CD14-positive monocyte (primary cell): ENCODE data around the gene TCF4. TPM values are rescaled to one million over a fixed set of nuclear protein-coding genes. Genes with fewer than 3 reads are reported as not detected.

Experiments used
- DNase-seq, 3 donors: peaks; one replicate each; pipeline ENCODE4 v3.0.0-alpha.2; 2011 to 2022
- H2AFZ ChIP-seq: 2 replicates; pipeline ENCODE4 v1.6.0; 2012; ENCODE audit warnings: mild to moderate bottlenecking, low read depth, low read length, inconsistent platforms; ENCODE audit not compliant: insufficient read depth, poor library complexity, severe bottlenecking
- H3K27ac ChIP-seq, 2 donors: 1 replicate in 1 of 2; 2 replicates in 1 of 2; pipeline ENCODE4 v1.5.1; 2012 to 2013; ENCODE audit warnings: low read length in 2 of 2, control low read depth in 1 of 2, inconsistent platforms in 1 of 2, low read depth in 1 of 2, mild to moderate bottlenecking in 1 of 2
- H3K27me3 ChIP-seq, 2 donors: one replicate each; pipeline versions ENCODE4 v1.6.0 to v1.6.1; 2011 to 2013; ENCODE audit warnings: low read length in 2 of 2; ENCODE audit not compliant: control insufficient read depth in 2 of 2, insufficient read depth in 2 of 2
- H3K36me3 ChIP-seq, 2 donors: replicated peaks in 1 of 2; 1 replicate in 1 of 2; 2 replicates in 1 of 2; pipeline versions ENCODE4 v1.5.1 to v1.6.1; 2012 to 2013; ENCODE audit warnings: low read length in 2 of 2, control low read depth in 1 of 2, inconsistent platforms in 1 of 2, mild to moderate bottlenecking in 1 of 2; ENCODE audit not compliant: insufficient read depth in 2 of 2, control insufficient read depth in 1 of 2
- H3K4me1 ChIP-seq, 2 donors: 1 replicate in 1 of 2; 2 replicates in 1 of 2; pipeline versions ENCODE4 v1.5.1 to v1.6.1; 2012 to 2013; ENCODE audit warnings: low read length in 2 of 2, control low read depth in 1 of 2, inconsistent platforms in 1 of 2, mild to moderate bottlenecking in 1 of 2, moderate library complexity in 1 of 2; ENCODE audit not compliant: insufficient read depth in 2 of 2, control insufficient read depth in 1 of 2
- H3K4me2 ChIP-seq: replicated peaks from 2 replicates; pipeline ENCODE3; 2012; ENCODE audit warnings: low read length, moderate library complexity, mild to moderate bottlenecking; ENCODE audit not compliant: poor library complexity, severe bottlenecking; ENCODE audit errors: extremely low read depth
- H3K4me3 ChIP-seq, 3 experiments: fragments of 200-600 bp in 1 of 3; sonication (generic) in 1 of 3; replicated peaks in 1 of 3; 1 replicate in 2 of 3; 2 replicates in 1 of 3; pipeline ENCODE4 v1.5.1; 2011 to 2013; ENCODE audit warnings: low read length in 3 of 3, mild to moderate bottlenecking in 3 of 3, control low read depth in 2 of 3, low read depth in 2 of 3, inconsistent platforms in 1 of 3, moderate library complexity in 1 of 3
- H3K79me2 ChIP-seq: 2 replicates; pipeline ENCODE4 v1.6.0; 2012; ENCODE audit warnings: mild to moderate bottlenecking, control low read depth, inconsistent platforms, low read length, moderate library complexity; ENCODE audit not compliant: insufficient read depth
- H3K9ac ChIP-seq: 2 replicates; pipeline ENCODE4 v1.6.0; 2017; ENCODE audit warnings: low read length, mild to moderate bottlenecking; ENCODE audit not compliant: insufficient read depth, poor library complexity, severe bottlenecking
- H3K9me3 ChIP-seq, 2 donors: replicated peaks in 1 of 2; 1 replicate in 1 of 2; 2 replicates in 1 of 2; pipeline versions ENCODE4 v1.5.1 to v1.6.1; 2012 to 2013; ENCODE audit warnings: low read length in 2 of 2, control low read depth in 1 of 2; ENCODE audit not compliant: control insufficient read depth in 1 of 2, insufficient read depth in 1 of 2
- H4K20me1 ChIP-seq: 2 replicates; pipeline ENCODE4 v1.6.0; 2012; ENCODE audit warnings: mild to moderate bottlenecking, low read length, control low read depth, moderate library complexity; ENCODE audit not compliant: insufficient read depth
- H3K27ac Mint-ChIP-seq, 7 donors: one replicate each; pipeline ENCODE4 v1.8.0; 2020; ENCODE audit warnings: mild to moderate bottlenecking in 7 of 7, mixed read lengths in 7 of 7, moderate library complexity in 6 of 7, inconsistent platforms in 2 of 7
- H3K27me3 Mint-ChIP-seq, 3 donors: one replicate each; pipeline ENCODE4 v1.8.0; 2021 to 2022; ENCODE audit warnings: low read depth in 3 of 3, mild to moderate bottlenecking in 3 of 3, mixed read lengths in 3 of 3, moderate library complexity in 3 of 3, inconsistent platforms in 1 of 3
- H3K36me3 Mint-ChIP-seq, 2 donors: one replicate each; pipeline ENCODE4 v1.8.0; 2020; ENCODE audit warnings: mixed read lengths in 2 of 2, inconsistent platforms in 1 of 2, mild to moderate bottlenecking in 1 of 2
- H3K4me1 Mint-ChIP-seq: one replicate; pipeline ENCODE4 v1.8.0; 2020; ENCODE audit warnings: mild to moderate bottlenecking, mixed read lengths
- H3K4me3 Mint-ChIP-seq, 2 donors: one replicate each; pipeline ENCODE4 v1.8.0; 2020; ENCODE audit warnings: mild to moderate bottlenecking in 2 of 2, mixed read lengths in 2 of 2, moderate library complexity in 1 of 2
- H3K9me3 Mint-ChIP-seq, 7 donors: one replicate each; pipeline ENCODE4 v1.8.0; 2020 to 2022; ENCODE audit warnings: mixed read lengths in 7 of 7, mild to moderate bottlenecking in 6 of 7, moderate library complexity in 6 of 7, inconsistent platforms in 2 of 7
- WGBS: methylation state at CpG from one replicate; pipeline ENCODE4 v1.1.5; 2013; ENCODE audit warnings: missing lambda C conversion rate; ENCODE audit not compliant: insufficient coverage; 5-methylcytosine and 5-hydroxymethylcytosine counted together
- intact Hi-C, 2 donors: fragments of 100-400 bp; cut with micrococcal nuclease; formaldehyde crosslinking; loops; one replicate each; pipeline versions ENCODE4 v1.15.0 to v1.15.1; 2023
- polyA plus RNA-seq, 3 donors: library from polyadenylated mRNA; depleted of rRNA in 1 of 3; unstranded in 2 of 3; stranded (reverse) in 1 of 3; fragments of 300-500 nt in 2 of 3; fragments of >200 nt in 1 of 3; fragmentation: Illumina TruSeq in 2 of 3; gene quantifications; 1 replicate in 2 of 3; 2 replicates in 1 of 3; pipeline ENCODE4 v1.2.3, GENCODE V29; 2012 to 2021
- TF ChIP-seq, protein P1 (sequence below): fragments of 200-600 bp; IDR thresholded peaks from one replicate; pipeline ENCODE4 v1.8.0; 2022; ENCODE audit warnings: antibody characterized with exemption, mild to moderate bottlenecking

TCF4 gene
- polyA plus RNA-seq, 3 donors, result 5.9 to 12.9 (median 10.7) TPM

DNA sequence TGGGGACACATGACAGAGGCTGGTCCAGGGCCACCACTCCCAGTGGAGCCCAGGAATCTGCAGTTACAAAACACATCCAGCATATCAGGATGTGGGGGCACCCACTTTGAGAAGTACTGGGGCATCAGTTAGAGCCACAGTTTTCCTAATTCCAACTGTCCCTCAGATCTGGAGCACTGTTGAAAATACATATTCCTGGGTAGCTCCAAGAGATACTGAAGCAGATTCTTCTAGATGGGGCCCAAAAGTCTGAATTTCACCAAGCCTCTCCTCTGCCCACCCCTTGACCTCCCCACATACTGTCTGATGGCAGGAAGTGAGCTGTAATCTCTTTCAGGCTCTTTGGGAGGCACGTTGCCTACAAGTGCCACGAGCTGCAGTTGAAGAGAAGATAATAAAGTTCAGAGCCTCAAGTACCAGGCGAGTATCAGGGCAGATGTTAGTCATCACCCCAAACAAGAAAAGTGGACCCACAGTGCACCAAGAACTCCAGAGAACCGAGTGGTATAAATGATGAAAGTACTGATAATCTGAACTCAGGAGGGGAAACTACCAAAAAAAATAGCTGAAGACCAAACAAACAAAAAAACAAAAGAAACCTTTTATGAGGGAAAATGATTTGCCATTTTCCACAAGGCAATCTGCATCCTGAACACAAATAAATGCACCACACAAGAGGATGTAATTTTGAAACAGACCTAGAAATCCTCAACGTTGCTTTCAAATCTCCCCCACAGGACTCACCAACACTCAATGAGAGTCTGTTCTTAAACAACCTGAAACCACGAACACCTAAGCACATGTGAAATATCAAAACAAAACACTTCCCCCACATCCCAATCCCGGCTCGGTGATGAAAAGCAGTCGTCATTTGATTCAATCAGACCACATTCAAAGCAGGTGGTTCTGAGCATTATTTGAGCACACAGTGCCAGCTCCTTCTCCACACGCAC, 98.7 kb downstream of the TCF4 start:
- Histone ChIP-seq H3K9ac (no peak overlapping the region), H3K9me3 (no peaks in the 10 kb centered on the region), H4K20me1 (no peaks in the 10 kb centered on the region), H3K27ac (no peak overlapping the region), H3K4me2 (no peak overlapping the region), H2AFZ (no peak overlapping the region), H3K27me3 (no peaks in the 10 kb centered on the region), H3K4me1 (no peaks in the 10 kb centered on the region), H3K79me2 (no peaks in the 10 kb centered on the region), H3K4me3 (no peak overlapping the region), H3K36me3 (no peaks in the 10 kb centered on the region)
- H3K27me3 Mint-ChIP-seq, result peaks cover 0 to 2% (median 0%) of the 10 kb centered on the region in 3 donors
- no peak for DNase-seq
- H3K9me3 Mint-ChIP-seq, result no peaks in the 10 kb centered on the region
- no peaks in the 10 kb centered on the region for H3K36me3 Mint-ChIP-seq
- no peak overlapping the region for H3K4me3 Mint-ChIP-seq
- intact Hi-C loops, result no loop called here
- 8% methylated on average over 4 of the region's 10 CpGs for WGBS
- peaks cover 11% of the 10 kb centered on the region for H3K4me1 Mint-ChIP-seq
- H3K27ac Mint-ChIP-seq, result no peak overlapping the region
- TF ChIP-seq, protein P1, sequence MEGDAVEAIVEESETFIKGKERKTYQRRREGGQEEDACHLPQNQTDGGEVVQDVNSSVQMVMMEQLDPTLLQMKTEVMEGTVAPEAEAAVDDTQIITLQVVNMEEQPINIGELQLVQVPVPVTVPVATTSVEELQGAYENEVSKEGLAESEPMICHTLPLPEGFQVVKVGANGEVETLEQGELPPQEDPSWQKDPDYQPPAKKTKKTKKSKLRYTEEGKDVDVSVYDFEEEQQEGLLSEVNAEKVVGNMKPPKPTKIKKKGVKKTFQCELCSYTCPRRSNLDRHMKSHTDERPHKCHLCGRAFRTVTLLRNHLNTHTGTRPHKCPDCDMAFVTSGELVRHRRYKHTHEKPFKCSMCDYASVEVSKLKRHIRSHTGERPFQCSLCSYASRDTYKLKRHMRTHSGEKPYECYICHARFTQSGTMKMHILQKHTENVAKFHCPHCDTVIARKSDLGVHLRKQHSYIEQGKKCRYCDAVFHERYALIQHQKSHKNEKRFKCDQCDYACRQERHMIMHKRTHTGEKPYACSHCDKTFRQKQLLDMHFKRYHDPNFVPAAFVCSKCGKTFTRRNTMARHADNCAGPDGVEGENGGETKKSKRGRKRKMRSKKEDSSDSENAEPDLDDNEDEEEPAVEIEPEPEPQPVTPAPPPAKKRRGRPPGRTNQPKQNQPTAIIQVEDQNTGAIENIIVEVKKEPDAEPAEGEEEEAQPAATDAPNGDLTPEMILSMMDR, result no peak

DNA sequence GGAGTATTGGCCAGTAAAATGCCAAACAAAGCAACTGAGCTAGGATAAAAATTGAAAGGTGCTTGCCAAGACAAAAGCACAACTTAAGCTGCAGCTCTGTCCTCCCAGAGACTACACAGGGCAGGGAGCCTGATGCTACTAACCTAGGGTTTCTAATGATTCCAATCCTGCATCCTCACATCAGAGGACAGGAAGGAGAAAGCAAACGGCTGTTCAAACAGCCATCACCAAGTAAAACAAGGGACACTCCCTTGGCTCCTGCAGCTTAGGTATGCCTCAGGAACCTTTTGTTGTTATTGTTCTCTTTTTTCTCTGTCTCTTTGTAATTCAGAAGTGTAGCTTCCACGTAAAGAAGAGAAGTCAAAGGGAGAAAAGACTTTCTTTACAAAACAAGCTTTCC, 99.5 kb downstream of the TCF4 start:
- no peaks in the 10 kb centered on the region for H3K9me3 ChIP-seq
- H4K20me1 ChIP-seq, result no peaks in the 10 kb centered on the region
- Mint-ChIP-seq H3K27ac (no peak overlapping the region), H3K4me3 (no peak overlapping the region), H3K36me3 (no peaks in the 10 kb centered on the region), H3K4me1 (peaks cover 8% of the 10 kb centered on the region), H3K27me3 (no peaks in the 10 kb centered on the region), H3K9me3 (no peaks in the 10 kb centered on the region)
- H3K9ac ChIP-seq, result no peak overlapping the region
- TF ChIP-seq, protein P1, result no peak
- H2AFZ ChIP-seq, result no peak overlapping the region
- H3K4me2 ChIP-seq, result no peak overlapping the region
- intact Hi-C loops, result no loop called here
- H3K4me3 ChIP-seq, result no peak overlapping the region
- no peaks in the 10 kb centered on the region for H3K4me1 ChIP-seq
- WGBS, result no CpG with 5 or more reads among the region's 2 CpGs
- H3K27me3 ChIP-seq, result no peaks in the 10 kb centered on the region
- no peak for DNase-seq
- no peak overlapping the region for H3K27ac ChIP-seq
- H3K36me3 ChIP-seq, result no peaks in the 10 kb centered on the region
- H3K79me2 ChIP-seq, result no peaks in the 10 kb centered on the region
